Measurements from ENCODE around the gene MYO19.

- TF ChIP-seq CTCF (IDR thresholded peaks at IDR 0.05) (no peak), POLR2A (IDR thresholded peaks at IDR 0.05) (no peak)
Observed at GRCh38 chr17:36535669-36536081, 1.0 kb upstream of the MYO19 start.

Measured in right lobe of liver (tissue), 4 donors.